ENCODE results near the gene SYNE1.

DNA sequence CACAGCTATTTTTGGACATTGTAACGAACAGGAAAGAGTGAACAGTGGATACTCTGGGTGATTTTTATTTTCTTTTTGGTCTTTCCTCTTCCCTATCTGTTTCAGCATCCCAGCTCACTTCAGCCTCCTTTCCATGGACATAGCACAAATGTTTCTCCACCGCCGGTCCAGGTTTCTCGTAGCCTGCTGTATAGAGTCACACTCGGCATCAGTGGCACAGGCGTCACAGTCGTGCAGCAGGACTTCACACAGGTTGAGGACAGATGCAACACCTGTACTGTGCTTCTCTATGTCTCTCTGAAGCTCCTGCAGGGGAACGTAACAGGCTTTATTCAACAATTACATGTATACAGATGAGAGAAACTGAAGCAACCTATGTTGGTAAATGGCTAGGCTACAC, 481.4 kb downstream of the SYNE1 start:
- no peak for TF ChIP-seq POLR2A (IDR thresholded peaks at IDR 0.05; ENCODE audit: low read length)
- TF ChIP-seq GATA1 (IDR thresholded peaks at IDR 0.05; ENCODE audit: low read depth, low read length), result no peak

Data from erythroblast (primary cell).